HCT116 (cell line): ENCODE measurements around the gene NCOA6. TPM values are rescaled to one million over a fixed set of nuclear protein-coding genes. Genes with fewer than 3 reads are reported as not detected.

Experiments
- ATAC-seq: fragments of 200-7000 bp; cut with Tn5 transposase; 2 replicates; pipeline ENCODE4 v1.9.1; 2020; ENCODE audit warnings: mild to moderate bottlenecking, moderate library complexity
- BruUV-seq: library from RNA; stranded (reverse); fragments of 400-500 nt; replicated peaks from 2 replicates; lab custom pipeline; 2021; lab: Mats Ljungman, UMichigan
- CTCF ChIA-PET: fragments of 300-600 bp; sonication (Branson Sonifier 250); formaldehyde crosslinking; loops from one replicate; lab custom pipeline; 2021; ENCODE audit warnings: antibody characterized with exemption; lab: Charles Lee
- POLR2A ChIA-PET: fragments of 300-600, 350-600 bp; sonication (Branson Sonifier 250); formaldehyde crosslinking; loops from one replicate; lab custom pipeline; 2021; ENCODE audit warnings: antibody characterized with exemption; lab: Charles Lee
- RAD21 ChIA-PET, 2 experiments: fragments of 300-600 bp; sonication (Branson Sonifier 250); formaldehyde crosslinking; loops; one replicate each; lab custom pipeline; 2023; ENCODE audit warnings: low total read pairs in 2 of 2; ENCODE audit not compliant: uncharacterized antibody in 2 of 2, unreplicated experiment in 2 of 2, low non-redundant PET in 1 of 2; lab: Charles Lee
- DNase-seq: peaks from one replicate; pipeline ENCODE4 v3.0.0-alpha.2; 2010; ENCODE audit warnings: low read depth, low spot score
- H2AFZ ChIP-seq: fragments of 200-600 bp; shearing (Covaris generic), sonication (generic); 2 replicates; pipeline ENCODE4 v1.6.1; 2017; ENCODE audit warnings: low read depth, mixed run types, mixed read lengths, antibody characterized with exemption, low read length; ENCODE audit not compliant: poor library complexity, severe bottlenecking
- H3K27ac ChIP-seq: 2 replicates; pipeline ENCODE4 v1.5.1; 2012; ENCODE audit warnings: low read depth, low read length
- H3K27me3 ChIP-seq: fragments of 200-600 bp; sonication (generic); 2 replicates; pipeline ENCODE4 v1.6.1; 2016; ENCODE audit warnings: mixed run types, low read length, mixed read lengths; ENCODE audit not compliant: insufficient read depth
- H3K36me3 ChIP-seq, 2 experiments: fragments of 200-500 bp in 1 of 2; fragments of 200-600 bp in 1 of 2; sonication (Bioruptor generic) in 1 of 2; sonication (generic) in 1 of 2; 2 replicates each; pipeline versions ENCODE4 v1.5.1 to v1.6.1; 2014 to 2016; ENCODE audit warnings: low read length in 2 of 2, inconsistent platforms in 1 of 2, mixed read lengths in 1 of 2, mixed run types in 1 of 2; ENCODE audit not compliant: insufficient read depth in 2 of 2, control insufficient read depth in 1 of 2
- H3K4me1 ChIP-seq, 2 experiments: fragments of 200-600 bp in 1 of 2; sonication (generic) in 1 of 2; 2 replicates each; pipeline versions ENCODE4 v1.5.1 to v1.6.1; 2012 to 2017; ENCODE audit warnings: low read length in 2 of 2, inconsistent platforms in 1 of 2, mild to moderate bottlenecking in 1 of 2, mixed read lengths in 1 of 2, mixed run types in 1 of 2, moderate library complexity in 1 of 2; ENCODE audit not compliant: insufficient read depth in 2 of 2, control insufficient read depth in 1 of 2
- H3K4me2 ChIP-seq: fragments of 200-600 bp; sonication (generic); 2 replicates; pipeline ENCODE4 v1.6.1; 2017; ENCODE audit warnings: mixed run types, low read length, mixed read lengths
- H3K4me3 ChIP-seq, 2 experiments: fragments of 200-600 bp in 1 of 2; sonication (generic) in 1 of 2; replicated peaks in 1 of 2; 2 replicates each; pipeline ENCODE4 v1.5.1; 2011 to 2016; ENCODE audit warnings: low read length in 2 of 2, control low read depth in 1 of 2, low read depth in 1 of 2, mild to moderate bottlenecking in 1 of 2, mixed read lengths in 1 of 2, mixed run types in 1 of 2
- H3K79me2 ChIP-seq: fragments of 200-600 bp; sonication (generic); 2 replicates; pipeline ENCODE4 v1.6.1; 2017; ENCODE audit warnings: mild to moderate bottlenecking, mixed run types, low read length, moderate library complexity, mixed read lengths; ENCODE audit not compliant: insufficient read depth
- H3K9ac ChIP-seq: fragments of 200-600 bp; sonication (generic); 2 replicates; pipeline ENCODE4 v1.6.1; 2016; ENCODE audit warnings: low read length, mixed read lengths
- H3K9me2 ChIP-seq: fragments of 200-600 bp; sonication (generic), shearing (Covaris generic); 2 replicates; pipeline ENCODE4 v1.6.1; 2017; ENCODE audit warnings: mixed run types, mild to moderate bottlenecking, moderate library complexity; ENCODE audit not compliant: insufficient read depth
- H3K9me3 ChIP-seq, 2 experiments: fragments of 200-500 bp in 1 of 2; fragments of 200-600 bp in 1 of 2; sonication (Bioruptor generic) in 1 of 2; sonication (generic) in 1 of 2; 2 replicates each; pipeline ENCODE4 v1.6.1; 2014 to 2017; ENCODE audit warnings: low read length in 2 of 2, mixed read lengths in 2 of 2, inconsistent platforms in 1 of 2, low read depth in 1 of 2, mild to moderate bottlenecking in 1 of 2, mixed run types in 1 of 2, moderate library complexity in 1 of 2; ENCODE audit not compliant: control insufficient read depth in 1 of 2, insufficient read depth in 1 of 2
- H4K20me1 ChIP-seq: fragments of 200-600 bp; sonication (generic), shearing (Covaris generic); 2 replicates; pipeline ENCODE4 v1.6.1; 2017; ENCODE audit warnings: mixed run types, mild to moderate bottlenecking, moderate library complexity; ENCODE audit not compliant: insufficient read depth
- CBX3 ChIP-seq: IDR thresholded peaks from 2 replicates; pipeline ENCODE4 v1.6.1; 2012; ENCODE audit warnings: low read depth
- EGR1 ChIP-seq: IDR thresholded peaks from 2 replicates; pipeline ENCODE4 v1.6.1; 2012; ENCODE audit warnings: low read depth
- JUND ChIP-seq: IDR thresholded peaks from 2 replicates; pipeline ENCODE4 v1.6.1; 2012
- SRF ChIP-seq: IDR thresholded peaks from 2 replicates; pipeline ENCODE4 v1.6.1; 2012; ENCODE audit warnings: low read depth
- TCF7L2 ChIP-seq: IDR thresholded peaks from 2 replicates; pipeline ENCODE4 v1.7.0; 2011; ENCODE audit warnings: borderline replicate concordance, inconsistent platforms; ENCODE audit not compliant: insufficient read depth, insufficient read length; ENCODE audit errors: extremely low read depth
- ZFX ChIP-seq: fragments of 450-650 bp; IDR thresholded peaks from 2 replicates; pipeline ENCODE4 v1.6.1; 2017
- intact Hi-C: fragments of 100-400 bp; cut with micrococcal nuclease; formaldehyde crosslinking; loops from 2 replicates; pipeline ENCODE4 v1.10.0; 2022
- total RNA-seq: library from RNA; stranded (reverse); gene quantifications from one replicate; pipeline ENCODE4 v1.2.1, GENCODE V29; 2021; ENCODE audit not compliant: unreplicated experiment
- TF ChIP-seq, protein P1 (sequence below): IDR thresholded peaks from 2 replicates; pipeline ENCODE4 v1.6.1; 2012; ENCODE audit warnings: low read depth
- TF ChIP-seq, protein P2 (sequence below): IDR thresholded peaks from 2 replicates; pipeline ENCODE4 v1.6.1; 2012

NCOA6 gene
- total RNA-seq, 1 experiment from 2014 or later, result 24.8 TPM

DNA sequence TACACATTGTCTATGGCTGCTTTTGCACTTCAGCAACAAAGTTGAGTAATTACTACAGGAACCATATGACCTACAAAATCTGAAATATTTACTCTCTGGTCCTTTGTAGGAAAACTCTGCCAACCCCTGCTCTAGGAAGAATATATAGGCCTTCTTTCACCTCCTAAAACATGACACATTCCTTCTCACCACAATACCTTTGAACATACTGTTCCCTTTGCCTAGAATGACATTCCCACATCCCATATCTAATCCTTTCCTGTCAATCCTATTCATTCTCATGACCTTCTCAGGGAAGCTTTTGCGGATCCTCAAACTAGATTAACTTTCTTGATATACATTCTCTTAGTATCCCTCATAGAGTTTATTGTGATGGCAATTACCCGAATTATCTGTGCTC is 18.0 kb upstream of the NCOA6 start:
- ATAC-seq (no peak), DNase-seq (no peak)
- no peak overlapping the region for H3K4me3 ChIP-seq
- H3K27ac ChIP-seq, result no peak overlapping the region
- TF ChIP-seq SRF (no peak), JUND (no peak), EGR1 (no peak), TCF7L2 (no peak), ZFX (no peak), CBX3 (no peak)
- TF ChIP-seq, protein P1, sequence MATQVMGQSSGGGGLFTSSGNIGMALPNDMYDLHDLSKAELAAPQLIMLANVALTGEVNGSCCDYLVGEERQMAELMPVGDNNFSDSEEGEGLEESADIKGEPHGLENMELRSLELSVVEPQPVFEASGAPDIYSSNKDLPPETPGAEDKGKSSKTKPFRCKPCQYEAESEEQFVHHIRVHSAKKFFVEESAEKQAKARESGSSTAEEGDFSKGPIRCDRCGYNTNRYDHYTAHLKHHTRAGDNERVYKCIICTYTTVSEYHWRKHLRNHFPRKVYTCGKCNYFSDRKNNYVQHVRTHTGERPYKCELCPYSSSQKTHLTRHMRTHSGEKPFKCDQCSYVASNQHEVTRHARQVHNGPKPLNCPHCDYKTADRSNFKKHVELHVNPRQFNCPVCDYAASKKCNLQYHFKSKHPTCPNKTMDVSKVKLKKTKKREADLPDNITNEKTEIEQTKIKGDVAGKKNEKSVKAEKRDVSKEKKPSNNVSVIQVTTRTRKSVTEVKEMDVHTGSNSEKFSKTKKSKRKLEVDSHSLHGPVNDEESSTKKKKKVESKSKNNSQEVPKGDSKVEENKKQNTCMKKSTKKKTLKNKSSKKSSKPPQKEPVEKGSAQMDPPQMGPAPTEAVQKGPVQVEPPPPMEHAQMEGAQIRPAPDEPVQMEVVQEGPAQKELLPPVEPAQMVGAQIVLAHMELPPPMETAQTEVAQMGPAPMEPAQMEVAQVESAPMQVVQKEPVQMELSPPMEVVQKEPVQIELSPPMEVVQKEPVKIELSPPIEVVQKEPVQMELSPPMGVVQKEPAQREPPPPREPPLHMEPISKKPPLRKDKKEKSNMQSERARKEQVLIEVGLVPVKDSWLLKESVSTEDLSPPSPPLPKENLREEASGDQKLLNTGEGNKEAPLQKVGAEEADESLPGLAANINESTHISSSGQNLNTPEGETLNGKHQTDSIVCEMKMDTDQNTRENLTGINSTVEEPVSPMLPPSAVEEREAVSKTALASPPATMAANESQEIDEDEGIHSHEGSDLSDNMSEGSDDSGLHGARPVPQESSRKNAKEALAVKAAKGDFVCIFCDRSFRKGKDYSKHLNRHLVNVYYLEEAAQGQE, result no peak
- TF ChIP-seq, protein P2, sequence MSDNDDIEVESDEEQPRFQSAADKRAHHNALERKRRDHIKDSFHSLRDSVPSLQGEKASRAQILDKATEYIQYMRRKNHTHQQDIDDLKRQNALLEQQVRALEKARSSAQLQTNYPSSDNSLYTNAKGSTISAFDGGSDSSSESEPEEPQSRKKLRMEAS, result no peak
- BruUV-seq, result no TSS peak
- intact Hi-C loops, result no loop called here
- ChIA-PET POLR2A (interaction anchor here (0.7 kb wide), 1 partner anchor 10 kb away, joined by 3 read pairs; no protein-coding TSS in a partner anchor), RAD21 (no interaction called here), CTCF (no interaction called here)
- H3K4me1 ChIP-seq, result no peaks in the 10 kb centered on the region
- H3K9me3 ChIP-seq, result no peaks in the 10 kb centered on the region
- no peak overlapping the region for H3K4me2 ChIP-seq
- H3K79me2 ChIP-seq, result no peaks in the 10 kb centered on the region
- peaks cover 9% of the 10 kb centered on the region for H3K27me3 ChIP-seq
- H3K36me3 ChIP-seq, result no peaks in the 10 kb centered on the region
- no peaks in the 10 kb centered on the region for H3K9me2 ChIP-seq
- H3K9ac ChIP-seq, result no peak overlapping the region
- H2AFZ ChIP-seq, result no peak overlapping the region
- H4K20me1 ChIP-seq, result no peaks in the 10 kb centered on the region
